ENCODE data around the gene TRIP12. TPM values are rescaled to one million over a fixed set of nuclear protein-coding genes. Genes with fewer than 3 reads are reported as not detected.
A peak's percentile ranks its signal among the peaks of the same experiment; 100 is the strongest.

TRIP12 gene
- total RNA-seq, 1 experiment from 2014 or later: 175 TPM

GRCh38 chr2:229719926-229720647 is 201.7 kb downstream of the TRIP12 start:
- H3K4me3 ChIP-seq (replicated peaks in 1 of 2; ENCODE audit: low read depth in 1 of 2, low read length in 2 of 2): no peak overlapping the region
- BruUV-seq (replicated peaks): no TSS peak
- H3K36me3 ChIP-seq (ENCODE audit: control insufficient read depth in 1 of 2, insufficient read depth in 2 of 2, low read length in 2 of 2): no peaks in the 10 kb centered on the region
- no peak overlapping the region for H3K27ac ChIP-seq (ENCODE audit: low read depth, low read length)
- ChIA-PET POLR2A (no interaction called here), RAD21 (ENCODE audit: low non-redundant PET in 1 of 2, low total read pairs in 2 of 2, uncharacterized antibody in 2 of 2, unreplicated experiment in 2 of 2) (no interaction called here), CTCF (no interaction called here)
- H3K9ac ChIP-seq (ENCODE audit: low read length): no peak overlapping the region
- H2AFZ ChIP-seq (ENCODE audit: low read depth, low read length, poor library complexity, severe bottlenecking): no peak overlapping the region
- peaks cover 12% of the 10 kb centered on the region; the same call in 1 of the 2 replicates for H3K27me3 ChIP-seq (ENCODE audit: insufficient read depth, low read length)
- peaks cover 0 to 6% of the 10 kb centered on the region in 2 experiments; a peak in 2 of 4 replicates for H3K4me1 ChIP-seq (ENCODE audit: control insufficient read depth in 1 of 2, insufficient read depth in 2 of 2, low read length in 2 of 2)
- H3K79me2 ChIP-seq (ENCODE audit: insufficient read depth, low read length): no peaks in the 10 kb centered on the region
- TF ChIP-seq, protein P1, sequence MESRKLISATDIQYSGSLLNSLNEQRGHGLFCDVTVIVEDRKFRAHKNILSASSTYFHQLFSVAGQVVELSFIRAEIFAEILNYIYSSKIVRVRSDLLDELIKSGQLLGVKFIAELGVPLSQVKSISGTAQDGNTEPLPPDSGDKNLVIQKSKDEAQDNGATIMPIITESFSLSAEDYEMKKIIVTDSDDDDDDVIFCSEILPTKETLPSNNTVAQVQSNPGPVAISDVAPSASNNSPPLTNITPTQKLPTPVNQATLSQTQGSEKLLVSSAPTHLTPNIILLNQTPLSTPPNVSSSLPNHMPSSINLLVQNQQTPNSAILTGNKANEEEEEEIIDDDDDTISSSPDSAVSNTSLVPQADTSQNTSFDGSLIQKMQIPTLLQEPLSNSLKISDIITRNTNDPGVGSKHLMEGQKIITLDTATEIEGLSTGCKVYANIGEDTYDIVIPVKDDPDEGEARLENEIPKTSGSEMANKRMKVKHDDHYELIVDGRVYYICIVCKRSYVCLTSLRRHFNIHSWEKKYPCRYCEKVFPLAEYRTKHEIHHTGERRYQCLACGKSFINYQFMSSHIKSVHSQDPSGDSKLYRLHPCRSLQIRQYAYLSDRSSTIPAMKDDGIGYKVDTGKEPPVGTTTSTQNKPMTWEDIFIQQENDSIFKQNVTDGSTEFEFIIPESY (IDR thresholded peaks at IDR 0.05; ENCODE audit: extremely low read depth, insufficient replicate concordance, low read length): no peak
- no peak for TF ChIP-seq POLR2AphosphoS5 (IDR thresholded peaks at IDR 0.05; ENCODE audit: low read depth, low read length)
- TF ChIP-seq POLR2A (IDR thresholded peaks at IDR 0.05; ENCODE audit: borderline replicate concordance, extremely low read depth, insufficient read depth, insufficient read length): no peak
- no peak for TF ChIP-seq MAX (IDR thresholded peaks at IDR 0.05)
- no peak for TF ChIP-seq RAD21 (IDR thresholded peaks at IDR 0.05; ENCODE audit: low read depth)
- no peak for TF ChIP-seq ZNF274 (IDR thresholded peaks at IDR 0.05; ENCODE audit: low read depth, low read length)
- no peak for TF ChIP-seq ZFX (IDR thresholded peaks at IDR 0.05)
- TF ChIP-seq FOSL1 (IDR thresholded peaks at IDR 0.05; ENCODE audit: low read depth): no peak
- no peak for TF ChIP-seq EZH2 (IDR thresholded peaks at IDR 0.05)
- no peak for TF ChIP-seq EZH2phosphoT487 (IDR thresholded peaks at IDR 0.05; ENCODE audit: borderline replicate concordance)
- no peak for TF ChIP-seq TCF7L2 (IDR thresholded peaks at IDR 0.05; ENCODE audit: borderline replicate concordance, extremely low read depth, insufficient read depth, insufficient read length)
- TF ChIP-seq YY1 (IDR thresholded peaks at IDR 0.05; ENCODE audit: extremely low read depth, insufficient replicate concordance, low read depth, low read length): no peak
- no peak for TF ChIP-seq SRF (IDR thresholded peaks at IDR 0.05; ENCODE audit: low read depth)
- TF ChIP-seq, protein P2, sequence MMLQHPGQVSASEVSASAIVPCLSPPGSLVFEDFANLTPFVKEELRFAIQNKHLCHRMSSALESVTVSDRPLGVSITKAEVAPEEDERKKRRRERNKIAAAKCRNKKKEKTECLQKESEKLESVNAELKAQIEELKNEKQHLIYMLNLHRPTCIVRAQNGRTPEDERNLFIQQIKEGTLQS (IDR thresholded peaks at IDR 0.05): no peak
- no peak for TF ChIP-seq SP1 (IDR thresholded peaks at IDR 0.05; ENCODE audit: low read depth)
- TF ChIP-seq CEBPB (IDR thresholded peaks at IDR 0.05; ENCODE audit: low read depth): no peak
- no peak for TF ChIP-seq ELF1 (IDR thresholded peaks at IDR 0.05; ENCODE audit: borderline replicate concordance, low read depth)
- no peak for TF ChIP-seq CBX3 (IDR thresholded peaks at IDR 0.05; ENCODE audit: low read depth)
- TF ChIP-seq SIN3A (IDR thresholded peaks at IDR 0.05; ENCODE audit: low read depth): no peak
- no peak for DNase-seq (ENCODE audit: low read depth, low spot score)
- ATAC-seq: peak; percentile 20; the same call in 1 of the 2 replicates
- no peaks in the 10 kb centered on the region for H4K20me1 ChIP-seq (ENCODE audit: insufficient read depth)
- intact Hi-C loops (cut with micrococcal nuclease): loop anchor here (5.0 kb wide), 3 partner anchors 133 to 1038 kb away; no protein-coding TSS in a partner anchor
- no peaks in the 10 kb centered on the region for H3K9me3 ChIP-seq (ENCODE audit: control insufficient read depth in 1 of 2, insufficient read depth in 1 of 2, low read depth in 1 of 2, low read length in 2 of 2)
- H3K9me2 ChIP-seq (ENCODE audit: insufficient read depth): no peaks in the 10 kb centered on the region
- no peak overlapping the region for H3K4me2 ChIP-seq (ENCODE audit: low read length)
